Measurements from ENCODE around the gene ABHD5.

ABHD5 gene

GRCh38 chr3:43759297-43759782 is 68.6 kb downstream of the ABHD5 start:
- DNase-seq: no peak

- DNase-seq: no peak
Measured at GRCh38 chr3:43759938-43760337, 69.2 kb downstream of the ABHD5 start.

GRCh38 chr3:43760938-43761337 is 70.2 kb downstream of the ABHD5 start:
- DNase-seq: no peak

- no peak for DNase-seq
Measured at GRCh38 chr3:43762451-43762850, 71.7 kb downstream of the ABHD5 start.

GRCh38 chr3:43764056-43764455 is 73.3 kb downstream of the ABHD5 start:
- DNase-seq: no peak

- DNase-seq: no peak
Measured at GRCh38 chr3:43764471-43764870, 73.7 kb downstream of the ABHD5 start.

DNA sequence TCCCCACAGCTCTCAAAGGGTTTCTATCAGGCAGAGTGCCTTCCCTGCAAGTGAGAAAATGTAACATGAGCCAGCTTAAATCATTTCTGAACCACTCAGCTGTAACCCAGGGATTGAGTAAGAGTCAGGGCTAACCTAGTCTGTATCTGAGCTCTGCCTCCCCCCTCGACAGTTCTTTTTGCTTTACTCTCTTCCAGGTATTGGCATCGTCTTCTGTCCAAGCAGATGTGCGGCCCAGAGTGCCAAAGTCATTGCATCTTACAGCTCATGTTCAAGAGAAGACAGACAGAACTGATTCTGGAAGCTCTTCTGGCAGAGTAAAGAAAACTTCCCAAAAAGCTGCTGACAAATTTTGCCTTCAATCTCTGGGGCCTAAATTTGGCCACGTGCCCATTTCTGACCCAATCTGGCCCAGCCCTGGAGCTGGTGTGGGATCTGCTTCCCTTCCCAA is 74.8 kb downstream of the ABHD5 start:
- no peak for DNase-seq

- no peak for DNase-seq
Measured at GRCh38 chr3:43766672-43767465, 76.1 kb downstream of the ABHD5 start.

- DNase-seq: no peak
Measured at GRCh38 chr3:43768381-43768973, 77.7 kb downstream of the ABHD5 start.

DNA sequence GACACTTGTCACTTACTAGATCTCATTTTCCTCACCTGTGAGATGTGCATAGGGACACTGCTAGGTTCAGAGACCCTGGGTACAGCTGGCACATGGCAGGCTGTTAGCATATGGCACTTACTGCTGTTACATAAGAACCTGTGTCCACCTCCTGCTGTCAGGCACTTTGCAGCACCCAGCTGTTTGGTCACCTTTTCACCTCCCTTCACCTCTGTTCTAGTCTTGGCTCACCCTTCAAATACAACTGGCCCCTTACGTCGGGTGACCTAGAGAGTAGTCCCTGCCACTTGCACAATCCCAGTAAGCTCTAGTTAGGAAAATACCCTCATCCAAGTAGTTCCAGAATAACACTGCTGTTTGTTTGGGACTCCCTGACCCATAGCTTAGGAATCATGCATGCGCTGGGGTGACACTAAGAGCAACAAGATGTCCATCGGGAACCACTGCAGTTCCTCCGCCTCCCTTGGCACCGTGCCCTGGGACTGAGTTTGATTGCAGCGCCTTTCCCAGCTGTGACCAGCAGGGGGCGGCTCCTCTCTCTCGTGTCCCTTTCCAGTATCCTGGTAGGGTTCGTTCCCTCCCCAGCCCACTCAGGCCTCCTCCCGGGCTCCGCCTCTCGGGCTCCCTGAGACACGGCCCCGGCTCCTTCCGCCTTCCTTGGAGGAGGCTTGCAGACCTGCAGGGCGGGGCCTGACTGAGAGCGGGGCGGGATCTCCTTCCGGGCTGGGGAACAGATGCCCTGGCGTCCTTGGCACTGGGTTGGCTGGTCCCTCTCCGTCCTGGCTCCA is 78.6 kb downstream of the ABHD5 start:
- DNase-seq: peak; percentile 72

DNA sequence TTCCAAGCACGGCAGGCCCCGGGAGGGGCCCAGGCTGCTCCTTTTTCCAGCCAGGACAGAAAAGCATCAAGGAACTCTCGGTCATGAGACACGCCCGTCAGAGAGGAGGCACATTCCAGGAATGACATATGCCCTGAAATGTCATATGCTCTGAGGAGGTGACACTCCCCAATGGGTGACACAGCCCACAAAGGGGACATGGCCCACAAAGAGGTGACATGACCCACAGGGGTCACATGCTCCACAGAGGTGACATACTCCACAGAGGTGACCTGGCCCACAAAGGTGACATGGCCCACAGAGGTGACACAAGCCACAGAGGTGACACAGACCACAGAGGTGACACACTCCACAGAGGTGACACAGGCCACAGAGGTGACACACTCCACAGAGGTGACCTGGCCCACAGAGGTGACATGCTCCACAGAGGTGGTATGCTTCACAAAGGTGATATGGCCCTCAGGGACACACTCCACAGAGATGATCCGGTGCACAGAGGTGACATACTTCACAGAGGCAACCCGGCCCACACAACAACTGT is 79.2 kb downstream of the ABHD5 start:
- DNase-seq: peak; percentile 17

DNA sequence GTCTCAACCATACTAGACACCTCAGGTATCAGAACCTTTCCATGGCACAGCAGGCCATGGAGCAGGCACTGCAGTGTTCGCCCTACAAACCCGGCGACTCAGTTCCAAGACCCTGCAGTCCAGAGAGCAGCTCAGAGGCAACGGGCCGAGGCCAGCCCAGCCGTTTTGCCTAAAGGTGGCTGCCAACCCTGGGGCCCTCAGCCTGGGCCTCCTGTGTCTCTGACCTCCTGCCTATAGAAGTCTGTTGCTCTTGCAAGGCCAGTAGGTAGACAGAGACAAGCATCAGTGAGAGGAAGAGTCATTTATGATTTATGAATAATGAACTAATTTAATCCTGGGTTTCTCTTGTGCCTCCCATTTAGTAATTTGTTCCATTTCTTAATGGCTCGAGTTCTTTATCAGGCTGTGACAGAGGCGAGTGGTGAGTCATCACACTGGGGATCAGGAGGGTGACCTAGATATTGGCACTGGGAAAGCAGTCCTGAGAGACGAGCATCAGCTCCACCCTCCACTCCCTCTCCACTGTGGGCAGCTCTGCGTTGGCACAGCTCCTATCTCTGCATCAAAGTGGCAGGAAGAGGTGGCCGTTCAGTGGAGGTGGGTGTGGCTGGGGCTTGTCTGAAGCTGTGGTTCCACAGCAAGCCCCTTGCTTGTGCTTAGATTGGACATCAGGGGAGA is 79.8 kb downstream of the ABHD5 start:
- peak; percentile 4 for DNase-seq

GRCh38 chr3:43771610-43772009 is 80.9 kb downstream of the ABHD5 start:
- no peak for DNase-seq

DNA sequence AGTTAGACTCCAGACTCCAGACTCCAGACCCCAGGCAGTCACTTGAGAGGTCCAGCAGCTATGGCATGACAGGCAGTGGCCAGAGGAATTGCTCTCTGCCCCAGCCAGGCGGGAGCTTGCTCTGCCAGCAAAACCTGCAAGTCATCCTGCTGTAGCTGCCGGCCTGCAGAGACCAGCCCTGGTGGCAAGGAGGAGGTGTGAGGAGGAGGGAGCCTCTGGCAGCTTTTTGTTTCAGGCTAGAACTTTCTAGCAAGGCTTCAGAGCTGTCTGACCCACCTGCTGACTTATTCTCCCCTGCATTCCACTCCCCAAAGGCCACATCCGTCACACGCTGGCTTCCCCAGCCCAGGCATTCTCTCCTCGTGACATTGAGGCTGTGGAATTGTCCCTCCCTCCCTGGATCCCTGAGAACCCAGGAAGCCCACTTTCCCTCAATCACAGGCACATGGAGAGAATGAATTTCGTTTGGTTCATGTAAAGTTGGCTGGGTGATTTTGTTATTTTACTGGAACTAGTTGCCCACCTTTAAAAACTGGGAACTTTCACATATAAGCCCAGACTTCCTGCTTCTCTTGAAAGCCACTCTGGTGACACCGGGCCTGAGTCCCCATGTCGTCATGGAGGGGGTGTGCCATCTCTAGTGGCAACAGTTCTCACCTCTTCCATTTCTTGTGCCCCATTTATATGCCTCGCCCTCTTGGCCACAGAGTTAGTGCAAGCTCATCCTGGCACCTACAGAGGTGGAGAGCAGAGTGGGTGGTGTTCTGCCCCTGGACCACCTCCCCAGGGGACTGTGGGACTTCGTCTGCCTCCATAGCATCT is 82.7 kb downstream of the ABHD5 start:
- DNase-seq: peak; percentile 28

DNA sequence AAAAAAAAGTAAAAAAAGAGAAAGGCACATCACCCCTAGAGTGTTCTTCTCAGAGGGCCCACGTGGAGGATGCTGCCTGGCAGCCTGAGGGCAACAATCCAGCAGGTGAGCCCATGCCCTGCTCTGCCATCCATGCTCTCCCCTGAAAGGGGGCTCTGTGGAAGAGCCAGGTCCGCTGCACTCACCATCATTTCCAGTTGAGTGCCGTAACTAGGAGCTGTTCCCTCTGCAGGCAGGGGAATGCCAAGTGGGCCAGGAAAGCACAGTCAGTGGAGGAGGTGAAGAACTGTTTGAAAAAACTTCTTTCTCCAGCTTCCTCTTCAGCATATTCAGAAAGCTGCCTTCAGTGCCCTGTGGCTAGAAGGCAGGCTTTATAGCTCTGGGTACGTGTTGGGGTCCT is 84.1 kb downstream of the ABHD5 start:
- no peak for DNase-seq

GRCh38 chr3:43776101-43776500 is 85.4 kb downstream of the ABHD5 start:
- no peak for DNase-seq

GRCh38 chr3:43779850-43780249 is 89.1 kb downstream of the ABHD5 start:
- DNase-seq: no peak

- no peak for DNase-seq
Measured at GRCh38 chr3:43782541-43782940, 91.8 kb downstream of the ABHD5 start.
